Transverse colon (tissue), 4 donors: ENCODE data around the gene TRIP13. TPM values are rescaled to one million over a fixed set of nuclear protein-coding genes. Genes with fewer than 3 reads are reported as not detected.

Experiments used
- DNase-seq: peaks from one replicate; pipeline ENCODE4 v3.0.0-alpha.2; 2019
- H3K27ac ChIP-seq, 4 donors: fragments of 200-600 bp; sonication (generic); 2 replicates each; pipeline ENCODE4 v1.5.1; 2016 to 2018; ENCODE audit warnings: inconsistent platforms in 4 of 4
- H3K27me3 ChIP-seq: fragments of 200-600 bp; sonication (generic); 2 replicates; pipeline ENCODE4 v1.5.1; 2017; ENCODE audit warnings: inconsistent platforms
- H3K36me3 ChIP-seq, 4 donors: fragments of 200-600 bp; sonication (generic); 2 replicates each; pipeline ENCODE4 v1.5.1; 2017 to 2019; ENCODE audit warnings: inconsistent platforms in 4 of 4
- H3K4me1 ChIP-seq, 4 donors: fragments of 200-600 bp; sonication (generic); 2 replicates each; pipeline ENCODE4 v1.5.1; 2017 to 2020; ENCODE audit warnings: inconsistent platforms in 4 of 4
- H3K4me3 ChIP-seq, 4 donors: fragments of 200-600 bp; sonication (generic); 1 replicate in 1 of 4; 2 replicates in 3 of 4; pipeline versions ENCODE4 v1.5.1 to v1.6.1; 2017 to 2019; ENCODE audit warnings: inconsistent platforms in 4 of 4
- H3K9me3 ChIP-seq, 2 donors: fragments of 200-600 bp; sonication (generic); 2 replicates each; pipeline ENCODE4 v1.5.1; 2017 to 2019; ENCODE audit warnings: inconsistent platforms in 2 of 2
- EP300 ChIP-seq: sonication (generic); formaldehyde crosslinking; IDR thresholded peaks from one replicate; pipeline ENCODE4 v1.6.1; 2017; ENCODE audit warnings: antibody characterized with exemption, low read depth
- POLR2A ChIP-seq: fragments of 450-650 bp; IDR thresholded peaks from one replicate; pipeline ENCODE4 v1.6.1; 2016; ENCODE audit warnings: antibody characterized with exemption, mild to moderate bottlenecking, moderate library complexity
- POLR2AphosphoS5 ChIP-seq, 3 donors: sonication (generic); formaldehyde crosslinking; IDR thresholded peaks; one replicate each; pipeline ENCODE4 v1.6.1; 2016; ENCODE audit warnings: antibody characterized with exemption in 3 of 3
- WGBS, 2 donors: methylation state at CpG; one replicate each; pipeline ENCODE4 v1.1.5; 2018; ENCODE audit warnings: low coverage in 1 of 2; 5-methylcytosine and 5-hydroxymethylcytosine counted together
- in situ Hi-C, 4 donors: fragments of 200-750 bp; cut with MboI; loops; one replicate each; pipeline versions ENCODE4 v1.15.0 to v1.15.1; 2017; ENCODE audit warnings: low sequenced_read_pairs in 3 of 4, low pct_ligation_motif_present in 1 of 4, low pct_unique_long_range_greater_than_20kb in 1 of 4
- intact Hi-C: fragments of 100-400 bp; cut with DNase I; formaldehyde crosslinking; loops from one replicate; pipeline ENCODE4 v1.15.1; 2023; ENCODE audit warnings: low total_unique reads
- total RNA-seq, 4 donors: library from RNA; depleted of rRNA; stranded (reverse); fragments of >200 nt; gene quantifications; one replicate each; pipeline ENCODE4 v1.1.0, GENCODE V29; 2016
- TF ChIP-seq, protein P1 (sequence below), 5 experiments: fragments of 200-600 bp in 3 of 5; fragments of 450-650 bp in 2 of 5; sonication (generic) in 3 of 5; IDR thresholded peaks; 1 replicate in 2 of 5; 2 replicates in 3 of 5; pipeline ENCODE4 v1.5.1; 2016 to 2017; ENCODE audit warnings: antibody characterized with exemption in 5 of 5, inconsistent platforms in 3 of 5, mild to moderate bottlenecking in 2 of 5, moderate library complexity in 1 of 5

TRIP13 gene
- total RNA-seq, 4 donors from 2014 or later = 0.41 to 4.1 (median 2.2) TPM; not detected in 1

DNA sequence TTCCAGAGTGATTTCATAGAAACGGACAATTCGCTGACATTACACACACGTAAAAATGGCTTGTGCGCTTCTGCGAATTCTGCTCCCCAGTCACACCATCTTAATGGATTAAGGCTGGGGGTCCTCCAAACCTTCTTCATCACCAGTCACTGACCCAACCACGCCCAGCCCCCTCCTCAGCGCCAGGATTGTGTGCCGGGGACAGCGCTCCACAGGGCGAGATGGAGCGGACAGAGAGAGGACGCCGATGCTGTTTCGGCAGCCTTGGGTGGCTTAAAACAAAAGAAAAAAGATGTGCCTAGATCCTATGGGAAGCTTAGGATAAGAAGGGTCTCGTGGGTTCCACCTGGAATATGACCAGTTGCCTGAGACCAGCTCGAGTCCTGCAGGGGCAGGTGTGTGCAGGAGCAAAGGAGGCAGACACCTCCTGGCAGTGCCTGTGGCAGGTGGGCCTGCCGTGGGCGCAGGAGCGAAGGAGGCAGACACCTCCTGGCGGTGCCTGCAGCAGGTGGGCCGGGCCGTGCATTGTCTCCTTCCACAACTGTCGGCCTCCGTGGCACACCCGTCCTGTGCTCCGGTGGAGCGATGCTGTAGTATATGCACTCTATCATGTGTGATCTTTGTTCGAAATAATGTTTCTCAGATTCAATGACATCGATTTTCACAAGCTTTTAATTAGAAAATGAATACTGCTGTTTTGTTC is 20.9 kb upstream of the TRIP13 start:
- no peak for DNase-seq
- WGBS, 2 donors = 92 to 98% methylated on average over 7 to 29 of the region's 29 CpGs
- no peaks in the 10 kb centered on the region for H3K9me3 ChIP-seq
- TF ChIP-seq EP300 = no peak
- TF ChIP-seq POLR2A = no peak
- no peak for TF ChIP-seq POLR2AphosphoS5 (IDR thresholded peaks at IDR 0.05)
- TF ChIP-seq, protein P1, sequence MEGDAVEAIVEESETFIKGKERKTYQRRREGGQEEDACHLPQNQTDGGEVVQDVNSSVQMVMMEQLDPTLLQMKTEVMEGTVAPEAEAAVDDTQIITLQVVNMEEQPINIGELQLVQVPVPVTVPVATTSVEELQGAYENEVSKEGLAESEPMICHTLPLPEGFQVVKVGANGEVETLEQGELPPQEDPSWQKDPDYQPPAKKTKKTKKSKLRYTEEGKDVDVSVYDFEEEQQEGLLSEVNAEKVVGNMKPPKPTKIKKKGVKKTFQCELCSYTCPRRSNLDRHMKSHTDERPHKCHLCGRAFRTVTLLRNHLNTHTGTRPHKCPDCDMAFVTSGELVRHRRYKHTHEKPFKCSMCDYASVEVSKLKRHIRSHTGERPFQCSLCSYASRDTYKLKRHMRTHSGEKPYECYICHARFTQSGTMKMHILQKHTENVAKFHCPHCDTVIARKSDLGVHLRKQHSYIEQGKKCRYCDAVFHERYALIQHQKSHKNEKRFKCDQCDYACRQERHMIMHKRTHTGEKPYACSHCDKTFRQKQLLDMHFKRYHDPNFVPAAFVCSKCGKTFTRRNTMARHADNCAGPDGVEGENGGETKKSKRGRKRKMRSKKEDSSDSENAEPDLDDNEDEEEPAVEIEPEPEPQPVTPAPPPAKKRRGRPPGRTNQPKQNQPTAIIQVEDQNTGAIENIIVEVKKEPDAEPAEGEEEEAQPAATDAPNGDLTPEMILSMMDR (IDR thresholded peaks at IDR 0.05) = no peak
- in situ Hi-C loops = no loop called here
- no peaks in the 10 kb centered on the region for H3K27me3 ChIP-seq
- H3K4me3 ChIP-seq = no peak overlapping the region
- no peaks in the 10 kb centered on the region for H3K4me1 ChIP-seq
- intact Hi-C loops = no loop called here
- peaks cover 0 to 68% (median 31%) of the 10 kb centered on the region in 4 donors for H3K36me3 ChIP-seq
- no peak overlapping the region for H3K27ac ChIP-seq

DNA sequence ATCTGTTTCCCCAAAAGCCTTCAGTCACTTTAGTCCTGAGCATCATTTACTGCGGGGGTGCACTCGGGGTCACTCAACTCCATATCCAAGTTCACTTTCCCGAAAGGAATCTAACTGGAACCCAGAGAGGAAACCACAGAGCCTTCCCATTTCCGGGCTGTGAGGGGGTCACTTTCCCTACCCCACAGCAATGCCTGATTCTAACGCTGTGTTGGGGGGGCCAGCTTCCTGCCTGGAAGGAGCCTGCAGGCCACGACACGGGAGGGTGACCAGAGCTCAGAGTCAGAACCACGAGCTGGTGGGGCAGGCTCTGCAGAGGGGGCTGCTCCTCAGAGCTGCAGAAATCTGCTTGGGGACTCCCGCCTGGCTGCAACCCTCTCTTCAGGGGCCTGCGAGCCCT is 20.4 kb upstream of the TRIP13 start:
- Histone ChIP-seq H3K9me3 (no peaks in the 10 kb centered on the region), H3K4me1 (no peaks in the 10 kb centered on the region), H3K27me3 (no peaks in the 10 kb centered on the region), H3K36me3 (peaks cover 0 to 74% (median 31%) of the 10 kb centered on the region in 4 donors), H3K27ac (no peak overlapping the region), H3K4me3 (no peak overlapping the region)
- 86% methylated on average over 2 to 10 of the region's 10 CpGs for WGBS, 2 donors
- intact Hi-C loops (no loop called here), in situ Hi-C loops (no loop called here)
- TF ChIP-seq EP300 = no peak
- no peak for TF ChIP-seq POLR2A
- TF ChIP-seq POLR2AphosphoS5 (IDR thresholded peaks at IDR 0.05) = no peak
- TF ChIP-seq, protein P1 (IDR thresholded peaks at IDR 0.05) = no peak
- no peak for DNase-seq

DNA sequence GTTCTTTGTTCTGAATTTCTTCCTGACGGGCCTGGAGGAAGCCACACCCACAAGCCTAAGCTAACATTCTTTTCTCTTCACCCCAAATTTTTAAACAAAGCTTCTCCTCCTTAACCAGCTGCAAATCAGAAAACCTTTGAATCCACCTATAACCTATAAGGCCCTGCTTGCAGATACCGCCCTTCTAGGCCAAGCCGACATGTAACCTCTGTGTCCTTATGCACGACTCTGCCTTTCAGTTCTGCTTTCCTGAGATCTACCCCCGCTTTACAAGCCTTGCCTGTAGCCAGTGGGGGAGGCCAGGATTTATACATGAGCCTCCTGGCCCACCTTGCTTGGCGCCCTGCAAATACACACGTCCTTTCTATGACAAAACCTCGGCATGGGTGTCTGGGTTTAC is 19.4 kb upstream of the TRIP13 start:
- Histone ChIP-seq H3K36me3 (peaks cover 0 to 73% (median 31%) of the 10 kb centered on the region in 4 donors), H3K4me3 (no peak overlapping the region), H3K27ac (no peak overlapping the region), H3K4me1 (no peaks in the 10 kb centered on the region), H3K9me3 (no peaks in the 10 kb centered on the region), H3K27me3 (no peaks in the 10 kb centered on the region)
- intact Hi-C loops = no loop called here
- in situ Hi-C loops = no loop called here
- DNase-seq = no peak
- WGBS, 2 donors = 40 to 88% methylated on average over 1 to 8 of the region's 8 CpGs
- TF ChIP-seq POLR2AphosphoS5 (IDR thresholded peaks at IDR 0.05) (no peak), POLR2A (no peak), EP300 (no peak)
- TF ChIP-seq, protein P1 (IDR thresholded peaks at IDR 0.05) = no peak

DNA sequence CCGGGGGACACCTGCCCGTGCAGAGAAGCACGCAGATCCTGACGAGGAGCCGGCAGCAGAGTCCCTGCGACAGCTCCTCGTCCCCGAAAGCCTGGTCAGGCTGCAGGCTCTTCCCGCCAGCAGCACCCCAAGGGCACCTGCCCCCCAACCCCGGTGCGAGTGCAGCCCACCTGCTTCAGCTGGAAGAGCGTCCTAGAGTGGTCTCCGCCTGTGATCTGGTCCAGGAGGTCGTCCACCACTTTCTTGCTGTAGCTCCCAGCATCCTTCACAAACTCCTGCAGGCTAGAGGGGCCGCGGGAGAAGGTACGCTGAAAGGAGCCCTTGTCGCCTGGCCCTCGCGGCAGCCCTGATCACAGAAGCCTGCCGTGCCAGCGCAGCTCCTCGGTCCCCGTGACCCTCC is 16.8 kb upstream of the TRIP13 start:
- H3K27ac ChIP-seq = no peak overlapping the region
- intact Hi-C loops (no loop called here), in situ Hi-C loops (no loop called here)
- 87 to 94% methylated on average over 3 to 24 of the region's 24 CpGs for whole genome bisulfite sequencing, 2 donors
- DNase-seq = no peak
- no peaks in the 10 kb centered on the region for H3K4me1 ChIP-seq
- H3K9me3 ChIP-seq = no peaks in the 10 kb centered on the region
- H3K36me3 ChIP-seq = peaks cover 0 to 55% (median 22%) of the 10 kb centered on the region in 4 donors
- no peaks in the 10 kb centered on the region for H3K27me3 ChIP-seq
- H3K4me3 ChIP-seq = no peak overlapping the region
- TF ChIP-seq POLR2A (no peak), EP300 (no peak), POLR2AphosphoS5 (IDR thresholded peaks at IDR 0.05) (no peak)
- TF ChIP-seq, protein P1 (IDR thresholded peaks at IDR 0.05) = no peak
